Measurements from ENCODE around the gene LAMB1.

- TF ChIP-seq POLR2A (IDR thresholded peaks at IDR 0.05; ENCODE audit: low read length) (no peak), GATA1 (IDR thresholded peaks at IDR 0.05; ENCODE audit: low read depth, low read length) (no peak)
Observed at GRCh38 chr7:108026116-108026515, 23.2 kb upstream of the LAMB1 start.

Data from erythroblast (primary cell).